H9 (cell line): ENCODE results near the gene TMEM221. TPM values are rescaled to one million over a fixed set of nuclear protein-coding genes. Genes with fewer than 3 reads are reported as not detected.
A peak's percentile ranks its signal among the peaks of the same experiment; 100 is the strongest.

Experiments used
- DNase-seq: peaks from one replicate; pipeline ENCODE4 v3.0.0-alpha.2; 2017
- H2AFZ ChIP-seq: one replicate; pipeline ENCODE4 v1.6.1; 2013; ENCODE audit warnings: mild to moderate bottlenecking, low read length, control low read depth, moderate library complexity
- H2AK5ac ChIP-seq: 2 replicates; pipeline ENCODE4 v1.6.1; 2013; ENCODE audit warnings: low read length, control low read depth, mixed read lengths; ENCODE audit not compliant: insufficient read length
- H2BK120ac ChIP-seq: one replicate; pipeline ENCODE4 v1.6.1; 2013; ENCODE audit warnings: low read depth, mild to moderate bottlenecking, low read length, control low read depth, inconsistent platforms; ENCODE audit not compliant: poor library complexity, severe bottlenecking
- H2BK12ac ChIP-seq: 2 replicates; pipeline ENCODE4 v1.6.1; 2013; ENCODE audit warnings: low read length, control low read depth, mixed read lengths, low read depth; ENCODE audit not compliant: insufficient read length
- H2BK15ac ChIP-seq: 2 replicates; pipeline ENCODE4 v1.6.1; 2013; ENCODE audit warnings: low read depth, low read length, control low read depth
- H2BK20ac ChIP-seq: one replicate; pipeline ENCODE4 v1.6.1; 2013; ENCODE audit warnings: low read depth, mild to moderate bottlenecking, low read length, control low read depth, inconsistent platforms; ENCODE audit not compliant: poor library complexity, severe bottlenecking
- H2BK5ac ChIP-seq: 2 replicates; pipeline ENCODE4 v1.6.1; 2013; ENCODE audit warnings: low read length, control low read depth, mixed read lengths; ENCODE audit not compliant: insufficient read length
- H3K14ac ChIP-seq: 2 replicates; pipeline ENCODE4 v1.6.1; 2013; ENCODE audit warnings: low read length, control low read depth; ENCODE audit not compliant: insufficient read depth
- H3K18ac ChIP-seq: 2 replicates; pipeline ENCODE4 v1.6.1; 2013; ENCODE audit warnings: low read depth, mild to moderate bottlenecking, mixed read lengths, low read length, control low read depth; ENCODE audit not compliant: insufficient read length
- H3K23ac ChIP-seq: 2 replicates; pipeline ENCODE4 v1.6.1; 2013; ENCODE audit warnings: low read length, control low read depth, mixed read lengths, low read depth; ENCODE audit not compliant: insufficient read length
- H3K23me2 ChIP-seq: 2 replicates; pipeline ENCODE4 v1.6.1; 2013; ENCODE audit warnings: low read depth, mild to moderate bottlenecking, mixed read lengths, low read length, control low read depth; ENCODE audit not compliant: insufficient read length, poor library complexity, severe bottlenecking
- H3K27ac ChIP-seq: 2 replicates; pipeline ENCODE4 v1.5.1; 2013; ENCODE audit warnings: low read length, control low read depth, mixed read lengths, low read depth; ENCODE audit not compliant: insufficient read length
- H3K27me3 ChIP-seq: 2 replicates; pipeline ENCODE4 v1.6.1; 2013; ENCODE audit warnings: low read length, control low read depth, inconsistent platforms; ENCODE audit not compliant: insufficient read depth
- H3K4ac ChIP-seq: 2 replicates; pipeline ENCODE4 v1.6.1; 2013; ENCODE audit warnings: low read depth, mild to moderate bottlenecking, control low read depth, inconsistent platforms, low read length, moderate library complexity
- H3K4me1 ChIP-seq: 2 replicates; pipeline ENCODE4 v1.6.1; 2013; ENCODE audit warnings: low read length, control low read depth, inconsistent platforms; ENCODE audit not compliant: insufficient read depth
- H3K4me2 ChIP-seq: 2 replicates; pipeline ENCODE4 v1.6.1; 2013; ENCODE audit warnings: low read length, control low read depth, mixed read lengths; ENCODE audit not compliant: insufficient read length, insufficient read depth
- H3K56ac ChIP-seq: 2 replicates; pipeline ENCODE4 v1.6.1; 2013; ENCODE audit warnings: low read depth, mild to moderate bottlenecking, mixed read lengths, low read length, control low read depth; ENCODE audit not compliant: insufficient read length
- H3K79me1 ChIP-seq: 2 replicates; pipeline ENCODE4 v1.6.1; 2013; ENCODE audit warnings: low read depth, mild to moderate bottlenecking, moderate library complexity, low read length, control low read depth, inconsistent platforms; ENCODE audit not compliant: insufficient read depth, poor library complexity, severe bottlenecking
- H3K79me2 ChIP-seq: 2 replicates; pipeline ENCODE4 v1.6.1; 2013; ENCODE audit warnings: low read length, control low read depth, inconsistent platforms; ENCODE audit not compliant: insufficient read depth
- H3K9ac ChIP-seq: 2 replicates; pipeline ENCODE4 v1.6.1; 2013; ENCODE audit warnings: low read length, control low read depth, mixed read lengths; ENCODE audit not compliant: insufficient read length; ENCODE audit errors: extremely low read depth
- H3K9me3 ChIP-seq: one replicate; pipeline ENCODE4 v1.6.1; 2013; ENCODE audit warnings: low read depth, low read length, inconsistent platforms; ENCODE audit not compliant: control insufficient read depth
- H3T11ph ChIP-seq: one replicate; pipeline ENCODE4 v1.6.1; 2013; ENCODE audit warnings: mild to moderate bottlenecking, low read length, control low read depth, inconsistent platforms
- H4K20me1 ChIP-seq: one replicate; pipeline ENCODE4 v1.6.1; 2013; ENCODE audit not compliant: control insufficient read depth, insufficient read length, insufficient read depth
- H4K5ac ChIP-seq: 2 replicates; pipeline ENCODE4 v1.6.1; 2013; ENCODE audit warnings: low read depth, mild to moderate bottlenecking, mixed read lengths, low read length, control low read depth; ENCODE audit not compliant: insufficient read length
- H4K8ac ChIP-seq: replicated peaks from 2 replicates; pipeline ENCODE4 v1.6.1; 2013; ENCODE audit warnings: low read length, control low read depth, mixed read lengths, low read depth; ENCODE audit not compliant: insufficient read length
- H4K91ac ChIP-seq: 2 replicates; pipeline ENCODE4 v1.6.1; 2013; ENCODE audit warnings: low read depth, mild to moderate bottlenecking, moderate library complexity, mixed read lengths, low read length, control low read depth; ENCODE audit not compliant: insufficient read length
- H3K27ac Mint-ChIP-seq, 3 experiments: 2 replicates in 2 of 3; 3 replicates in 1 of 3; pipeline ENCODE4 v1.8.0; 2020 to 2021; ENCODE audit warnings: mixed read lengths in 3 of 3, mild to moderate bottlenecking in 1 of 3, moderate library complexity in 1 of 3
- H3K27me3 Mint-ChIP-seq: 2 replicates; pipeline ENCODE4 v1.8.0; 2021; ENCODE audit warnings: low read depth, mild to moderate bottlenecking, moderate library complexity, mixed read lengths
- H3K36me3 Mint-ChIP-seq, 3 experiments: 2 replicates in 2 of 3; 3 replicates in 1 of 3; pipeline ENCODE4 v1.8.0; 2020 to 2021; ENCODE audit warnings: low read depth in 3 of 3, mixed read lengths in 3 of 3; ENCODE audit not compliant: insufficient read depth in 1 of 3
- H3K4me1 Mint-ChIP-seq, 2 experiments: 2 replicates each; pipeline ENCODE4 v1.8.0; 2020; ENCODE audit warnings: mixed read lengths in 2 of 2
- H3K4me3 Mint-ChIP-seq, 2 experiments: 2 replicates in 1 of 2; 3 replicates in 1 of 2; pipeline ENCODE4 v1.8.0; 2020 to 2021; ENCODE audit warnings: mild to moderate bottlenecking in 2 of 2, mixed read lengths in 2 of 2, moderate library complexity in 1 of 2
- H3K9me3 Mint-ChIP-seq, 2 experiments: 2 replicates in 1 of 2; 3 replicates in 1 of 2; pipeline ENCODE4 v1.8.0; 2020; ENCODE audit warnings: mild to moderate bottlenecking in 2 of 2, mixed read lengths in 2 of 2, moderate library complexity in 1 of 2
- CTCF ChIP-seq: fragments of 200-600 bp; sonication (generic); conservative IDR thresholded peaks from 3 replicates; pipeline ENCODE4 v1.8.0; 2021; ENCODE audit warnings: antibody characterized with exemption, mild to moderate bottlenecking
- WGBS: extraction: QIAGEN DNeasy Blood & Tissue Kit; methylation state at CpG from one replicate; pipeline ENCODE4 v1.1.7; 2013; ENCODE audit warnings: missing lambda C conversion rate, low lambda C conversion rate, mixed read lengths; ENCODE audit not compliant: insufficient read length; ENCODE audit errors: extremely low coverage; 5-methylcytosine and 5-hydroxymethylcytosine counted together
- total RNA-seq: library from RNA; stranded (reverse); gene quantifications from 2 replicates; pipeline ENCODE4 v1.2.1, GENCODE V29; 2021

TMEM221 gene
- total RNA-seq, 1 experiment from 2014 or later, result 1.4 TPM

- H3K27me3 ChIP-seq, result peaks cover under 1% of the 10 kb centered on the region; the same call in 1 of the 2 replicates
- H3K56ac ChIP-seq, result no peak overlapping the region
- no peak overlapping the region for H2AK5ac ChIP-seq
- H3K9me3 ChIP-seq, result no peaks in the 10 kb centered on the region
- no peak overlapping the region for H3K18ac ChIP-seq
- no peak overlapping the region for H2BK5ac ChIP-seq
- Mint-ChIP-seq H3K4me3 (peak overlapping the region in 1 of 2 experiments; percentile 51; a peak in 1 of 5 replicates), H3K36me3 (no peaks in the 10 kb centered on the region), H3K27ac (no peak overlapping the region), H3K27me3 (peaks cover 40% of the 10 kb centered on the region), H3K9me3 (no peaks in the 10 kb centered on the region; a peak in 2 of 5 replicates), H3K4me1 (peaks cover 19 to 22% of the 10 kb centered on the region in 2 experiments)
- no peak overlapping the region for H3K4ac ChIP-seq
- TF ChIP-seq CTCF, result peak; percentile 7; the same call in 1 of the 3 replicates
- no peak overlapping the region for H3K14ac ChIP-seq
- no peaks in the 10 kb centered on the region for H3K79me1 ChIP-seq
- H3K23ac ChIP-seq, result no peak overlapping the region
- H3K9ac ChIP-seq, result no peak overlapping the region
- H3T11ph ChIP-seq, result no peak overlapping the region
- no peaks in the 10 kb centered on the region for H4K20me1 ChIP-seq
- no peak overlapping the region for H2AFZ ChIP-seq
- no peak for DNase-seq
- no peak overlapping the region for H4K8ac ChIP-seq
- no peak overlapping the region for H2BK120ac ChIP-seq
- H3K79me2 ChIP-seq, result no peaks in the 10 kb centered on the region
- no peak overlapping the region for H3K4me2 ChIP-seq
- no peak overlapping the region for H2BK15ac ChIP-seq
- no peaks in the 10 kb centered on the region for H3K4me1 ChIP-seq
- H2BK12ac ChIP-seq, result no peak overlapping the region
- H4K91ac ChIP-seq, result no peak overlapping the region
- no peak overlapping the region for H4K5ac ChIP-seq
- H2BK20ac ChIP-seq, result no peak overlapping the region
- H3K27ac ChIP-seq, result no peak overlapping the region
- WGBS, result no CpG with 5 or more reads among the region's 6 CpGs
- peaks cover 17% of the 10 kb centered on the region for H3K23me2 ChIP-seq
These were observed 18.0 kb upstream of the TMEM221 start for GRCh38 chr19:17466487-17466850.
